OCI-LY1 (cell line): ENCODE results near the gene TULP4.

Source experiments
- H2AFZ ChIP-seq: fragments of 200-600 bp; sonication (generic), shearing (Covaris generic); 2 replicates; pipeline ENCODE4 v1.6.0; 2014; ENCODE audit warnings: antibody characterized with exemption, mild to moderate bottlenecking, low read length
- H3F3A ChIP-seq: fragments of 200-600 bp; sonication (generic), shearing (Covaris generic); 2 replicates; pipeline ENCODE4 v1.6.0; 2014; ENCODE audit warnings: mild to moderate bottlenecking, antibody characterized with exemption, low read length, moderate library complexity; ENCODE audit not compliant: insufficient read depth
- H3K27ac ChIP-seq: fragments of 200-600 bp; sonication (generic); 2 replicates; pipeline ENCODE4 v1.5.1; 2014; ENCODE audit warnings: low read length, mixed run types, mild to moderate bottlenecking, low read depth; ENCODE audit not compliant: poor library complexity, severe bottlenecking
- H3K27me3 ChIP-seq: fragments of 200-600 bp; sonication (generic); 2 replicates; pipeline ENCODE4 v1.6.0; 2014; ENCODE audit warnings: antibody characterized with exemption, mild to moderate bottlenecking, low read length, moderate library complexity; ENCODE audit not compliant: insufficient read depth
- H3K36me3 ChIP-seq: fragments of 200-600 bp; sonication (generic); 2 replicates; pipeline ENCODE4 v1.6.1; 2014; ENCODE audit warnings: mild to moderate bottlenecking, antibody characterized with exemption, low read length, moderate library complexity, mixed read lengths; ENCODE audit not compliant: insufficient read depth
- H3K4me1 ChIP-seq: fragments of 200-600 bp; sonication (generic); 2 replicates; pipeline ENCODE4 v1.5.1; 2014; ENCODE audit warnings: mild to moderate bottlenecking, low read length, moderate library complexity; ENCODE audit not compliant: insufficient read depth, severe bottlenecking
- H3K4me2 ChIP-seq: fragments of 200-600 bp; sonication (generic), shearing (Covaris generic); 2 replicates; pipeline ENCODE4 v1.6.1; 2014; ENCODE audit warnings: low read length
- H3K4me3 ChIP-seq: fragments of 200-600 bp; sonication (generic); 2 replicates; pipeline ENCODE4 v1.5.1; 2014; ENCODE audit warnings: low read length, low read depth, mild to moderate bottlenecking, mixed read lengths; ENCODE audit not compliant: poor library complexity, severe bottlenecking
- H3K79me2 ChIP-seq: fragments of 200-600 bp; shearing (Covaris generic); 2 replicates; pipeline ENCODE4 v1.6.1; 2016; ENCODE audit warnings: mixed run types, low read length, mixed read lengths; ENCODE audit not compliant: insufficient read depth
- H3K9ac ChIP-seq: fragments of 200-600 bp; sonication (generic), shearing (Covaris generic); 2 replicates; pipeline ENCODE4 v1.6.1; 2014; ENCODE audit warnings: mild to moderate bottlenecking, low read length, mixed read lengths
- H3K9me2 ChIP-seq: fragments of 200-600 bp; sonication (generic), shearing (Covaris generic); 2 replicates; pipeline ENCODE4 v1.6.1; 2014; ENCODE audit warnings: low read depth, mild to moderate bottlenecking, low read length, mixed read lengths
- H3K9me3 ChIP-seq: fragments of 200-600 bp; shearing (Covaris generic); 2 replicates; pipeline ENCODE4 v1.6.1; 2014; ENCODE audit warnings: low read length, mixed read lengths
- H4K20me1 ChIP-seq: fragments of 200-600 bp; sonication (generic), shearing (Covaris generic); 2 replicates; pipeline ENCODE4 v1.6.0; 2016; ENCODE audit warnings: mild to moderate bottlenecking, low read length; ENCODE audit not compliant: insufficient read depth
- CTCF ChIP-seq: fragments of 200-600 bp; sonication (generic), shearing (Covaris generic); IDR thresholded peaks from 2 replicates; pipeline ENCODE4 v1.5.1; 2017; ENCODE audit warnings: mild to moderate bottlenecking, antibody characterized with exemption, low read length, moderate library complexity, mixed read lengths
- EZH2 ChIP-seq: fragments of 200-600 bp; sonication (generic), shearing (Covaris generic); IDR thresholded peaks from 2 replicates; pipeline ENCODE4 v1.8.0; 2017; ENCODE audit warnings: borderline replicate concordance, mixed run types, mild to moderate bottlenecking, antibody characterized with exemption, low read length, moderate library complexity, mixed read lengths

The TULP4 gene

GRCh38 chr6:158270389-158271127, 41.7 kb upstream of the TULP4 start:
- Histone ChIP-seq H3K9me2 (no peaks in the 10 kb centered on the region), H3K9ac (no peak overlapping the region), H3K4me2 (no peak overlapping the region), H3K27ac (no peak overlapping the region), H3K9me3 (no peaks in the 10 kb centered on the region), H3F3A (no peaks in the 10 kb centered on the region), H3K79me2 (peaks cover 27% of the 10 kb centered on the region), H4K20me1 (no peaks in the 10 kb centered on the region), H3K36me3 (peaks cover 55% of the 10 kb centered on the region), H3K4me1 (peaks cover 14% of the 10 kb centered on the region), H3K27me3 (no peaks in the 10 kb centered on the region), H2AFZ (no peak overlapping the region), H3K4me3 (no peak overlapping the region)
- TF ChIP-seq CTCF (no peak), EZH2 (no peak)

- no peaks in the 10 kb centered on the region for H4K20me1 ChIP-seq
- H3K4me3 ChIP-seq: no peak overlapping the region
- no peak overlapping the region for H2AFZ ChIP-seq
- H3K4me2 ChIP-seq: no peak overlapping the region
- no peak overlapping the region for H3K27ac ChIP-seq
- H3K4me1 ChIP-seq: peaks cover 14% of the 10 kb centered on the region
- H3K27me3 ChIP-seq: no peaks in the 10 kb centered on the region
- peaks cover 41% of the 10 kb centered on the region for H3K36me3 ChIP-seq
- H3K9me2 ChIP-seq: no peaks in the 10 kb centered on the region
- H3K9ac ChIP-seq: no peak overlapping the region
- no peaks in the 10 kb centered on the region for H3F3A ChIP-seq
- TF ChIP-seq CTCF: no peak
- TF ChIP-seq EZH2: no peak
- peaks cover 9% of the 10 kb centered on the region; the same call in 1 of the 2 replicates for H3K79me2 ChIP-seq
- H3K9me3 ChIP-seq: no peaks in the 10 kb centered on the region
These were observed 39.9 kb upstream of the TULP4 start for GRCh38 chr6:158272324-158272723.

- Histone ChIP-seq H3K79me2 (peaks cover 15% of the 10 kb centered on the region; the same call in 1 of the 2 replicates), H3K9me3 (no peaks in the 10 kb centered on the region), H4K20me1 (no peaks in the 10 kb centered on the region), H2AFZ (no peak overlapping the region), H3K36me3 (peaks cover 11% of the 10 kb centered on the region; the same call in 1 of the 2 replicates), H3K9me2 (no peaks in the 10 kb centered on the region), H3K4me2 (no peak overlapping the region), H3F3A (0 out of 2 replicates have a peak, but pooled peaks cover 1% of the 10 kb centered on the region), H3K4me1 (peaks cover 18% of the 10 kb centered on the region), H3K9ac (no peak overlapping the region), H3K4me3 (no peak overlapping the region), H3K27me3 (no peaks in the 10 kb centered on the region), H3K27ac (no peak overlapping the region)
- no peak for TF ChIP-seq EZH2
- no peak for TF ChIP-seq CTCF
These were observed 34.3 kb upstream of the TULP4 start for GRCh38 chr6:158278004-158278403.
